GM19324 (cell line): Measurements from ENCODE around the gene SUSD2.
"Not testable (repeated sequence)": the region's sequence is repeated elsewhere in the genome, so short reads cannot be mapped to it uniquely, and the experiment has no call there.

Experiments
- ATAC-seq: cut with Tn5 transposase; IDR thresholded peaks from one replicate; pipeline ENCODE4 v1.9.1; 2021; ENCODE audit warnings: mild to moderate bottlenecking, moderate library complexity; ENCODE audit not compliant: unreplicated experiment, low FRiP score

Gene SUSD2

DNA sequence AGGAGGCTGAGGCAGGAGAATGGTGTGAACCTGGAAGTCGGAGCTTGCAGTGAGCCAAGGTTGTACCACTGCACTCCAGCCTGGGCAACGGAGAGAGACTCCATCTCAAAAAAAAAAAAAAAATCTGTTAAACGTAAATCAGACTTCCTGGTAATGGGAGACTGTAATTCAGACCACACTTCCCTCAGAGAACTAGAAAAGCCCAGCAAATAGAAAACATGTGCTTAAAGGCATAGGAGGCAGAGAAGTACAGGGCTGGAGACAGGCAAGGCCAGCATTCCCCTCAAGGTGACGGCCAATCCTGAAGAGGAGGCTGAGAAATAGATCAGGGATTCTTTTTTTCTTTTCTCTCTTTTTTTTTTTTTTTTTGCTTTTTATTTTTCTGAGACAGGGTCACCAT is 55.4 kb downstream of the SUSD2 start:
- ATAC-seq, result no peak

DNA sequence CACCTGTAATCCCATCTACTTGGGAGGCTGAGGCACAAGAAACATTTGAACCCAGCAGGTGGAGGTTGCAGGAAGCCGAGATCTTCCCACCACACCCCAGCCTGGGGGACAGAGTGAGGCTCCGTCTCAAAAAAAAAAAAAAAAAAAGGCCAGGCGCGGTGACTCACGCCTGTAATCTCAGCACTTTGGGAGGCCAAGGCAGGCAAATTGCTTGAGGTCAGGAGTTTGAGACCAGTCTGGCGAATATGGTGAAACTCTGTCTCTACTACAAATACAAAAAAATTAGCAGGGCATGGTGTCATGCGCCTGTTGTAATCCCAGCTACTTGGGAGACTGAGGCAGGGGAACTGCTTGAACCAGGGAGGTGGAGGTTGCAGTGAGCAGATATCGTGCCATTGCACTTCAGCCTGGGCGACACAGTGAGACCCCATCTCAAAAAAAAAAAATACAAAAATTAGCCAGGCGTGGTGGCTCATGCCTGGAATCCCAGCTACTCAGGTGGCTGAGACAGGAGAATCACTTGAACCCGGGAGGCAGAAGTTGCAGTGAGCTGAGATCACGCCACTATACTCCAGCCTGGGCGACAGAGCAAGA is 56.9 kb downstream of the SUSD2 start:
- not testable (repeated sequence) for ATAC-seq
